Measurements from ENCODE around the gene OR3A3. TPM values are rescaled to one million over a fixed set of nuclear protein-coding genes. Genes with fewer than 3 reads are reported as not detected.
"Not testable (repeated sequence)": the region's sequence is repeated elsewhere in the genome, so short reads cannot be mapped to it uniquely, and the experiment has no call there.

Gene OR3A3
- total RNA-seq, 1 experiment from 2014 or later = not detected

GRCh38 chr17:3418222-3418621 is 7.1 kb downstream of the OR3A3 start:
- no peaks in the 10 kb centered on the region for H3K23me2 ChIP-seq (ENCODE audit: insufficient read length, low read depth, low read length, poor library complexity, severe bottlenecking)
- no peaks in the 10 kb centered on the region for H3K4me1 ChIP-seq (ENCODE audit: insufficient read depth, low read length)
- H3K27ac ChIP-seq (ENCODE audit: insufficient read length, low read depth, low read length) = no peak overlapping the region
- Mint-ChIP-seq H3K4me1 (no peaks in the 10 kb centered on the region), H3K36me3 (ENCODE audit: insufficient read depth in 1 of 3, low read depth in 3 of 3) (peaks cover 0 to 17% (median 5%) of the 10 kb centered on the region in 3 experiments; a peak in 5 of 7 replicates), H3K9me3 (peaks cover 37 to 77% of the 10 kb centered on the region in 2 experiments), H3K4me3 (no peak overlapping the region), H3K27ac (no peak overlapping the region), H3K27me3 (ENCODE audit: low read depth) (no peaks in the 10 kb centered on the region; the same call in none of the 2 replicates)
- no peak overlapping the region for H3K23ac ChIP-seq (ENCODE audit: insufficient read length, low read depth, low read length)
- no peak overlapping the region for H2BK120ac ChIP-seq (ENCODE audit: low read depth, low read length, poor library complexity, severe bottlenecking)
- H3K56ac ChIP-seq (ENCODE audit: insufficient read length, low read depth, low read length) = no peak overlapping the region
- no peak for DNase-seq
- no peak overlapping the region for H2BK12ac ChIP-seq (ENCODE audit: insufficient read length, low read depth, low read length)
- WGBS (ENCODE audit: extremely low coverage, insufficient read length, low lambda C conversion rate) = no CpG with 5 or more reads among the region's 2 CpGs
- H3K9me3 ChIP-seq (ENCODE audit: control insufficient read depth, low read depth, low read length) = peaks cover 4% of the 10 kb centered on the region
- no peak overlapping the region for H4K8ac ChIP-seq (replicated peaks; ENCODE audit: insufficient read length, low read depth, low read length)
- H3K79me1 ChIP-seq (ENCODE audit: insufficient read depth, low read depth, low read length, poor library complexity, severe bottlenecking) = no peaks in the 10 kb centered on the region
- no peak overlapping the region for H2BK20ac ChIP-seq (ENCODE audit: low read depth, low read length, poor library complexity, severe bottlenecking)
- H2BK5ac ChIP-seq (ENCODE audit: insufficient read length, low read length) = no peak overlapping the region
- no peak overlapping the region for H3K4me2 ChIP-seq (ENCODE audit: insufficient read depth, insufficient read length, low read length)
- no peak overlapping the region for H2AK5ac ChIP-seq (ENCODE audit: insufficient read length, low read length)
- H4K20me1 ChIP-seq (ENCODE audit: control insufficient read depth, insufficient read depth, insufficient read length) = no peaks in the 10 kb centered on the region
- H3K18ac ChIP-seq (ENCODE audit: insufficient read length, low read depth, low read length) = no peak overlapping the region
- no peak overlapping the region for H2AFZ ChIP-seq (ENCODE audit: low read length)
- no peak overlapping the region for H3K14ac ChIP-seq (ENCODE audit: insufficient read depth, low read length)
- H3K4ac ChIP-seq (ENCODE audit: low read depth, low read length) = no peak overlapping the region
- no peak overlapping the region for H4K91ac ChIP-seq (ENCODE audit: insufficient read length, low read depth, low read length)
- no peaks in the 10 kb centered on the region for H3K27me3 ChIP-seq (ENCODE audit: insufficient read depth, low read length)
- H2BK15ac ChIP-seq (ENCODE audit: low read depth, low read length) = no peak overlapping the region
- no peak overlapping the region for H3K9ac ChIP-seq (ENCODE audit: extremely low read depth, insufficient read length, low read length)
- H3K79me2 ChIP-seq (ENCODE audit: insufficient read depth, low read length) = no peaks in the 10 kb centered on the region
- H4K5ac ChIP-seq (ENCODE audit: insufficient read length, low read depth, low read length) = no peak overlapping the region
- H3T11ph ChIP-seq (ENCODE audit: low read length) = no peak overlapping the region
- no peak for TF ChIP-seq CTCF (conservative IDR thresholded peaks at IDR 0.05)

GRCh38 chr17:3433215-3433614 is 22.0 kb downstream of the OR3A3 start:
- H2BK12ac ChIP-seq (ENCODE audit: insufficient read length, low read depth, low read length); H3K23ac ChIP-seq (ENCODE audit: insufficient read length, low read depth, low read length); H2BK120ac ChIP-seq (ENCODE audit: low read depth, low read length, poor library complexity, severe bottlenecking); H3K36me3 Mint-ChIP-seq (ENCODE audit: insufficient read depth in 1 of 3, low read depth in 3 of 3); H4K5ac ChIP-seq (ENCODE audit: insufficient read length, low read depth, low read length); H3K23me2 ChIP-seq (ENCODE audit: insufficient read length, low read depth, low read length, poor library complexity, severe bottlenecking); H3K4me1 Mint-ChIP-seq; H2BK15ac ChIP-seq (ENCODE audit: low read depth, low read length); H2BK20ac ChIP-seq (ENCODE audit: low read depth, low read length, poor library complexity, severe bottlenecking); H3K56ac ChIP-seq (ENCODE audit: insufficient read length, low read depth, low read length); H3K27ac ChIP-seq (ENCODE audit: insufficient read length, low read depth, low read length); H2AK5ac ChIP-seq (ENCODE audit: insufficient read length, low read length); H3K27ac Mint-ChIP-seq; H3K27me3 ChIP-seq (ENCODE audit: insufficient read depth, low read length); H3K4me2 ChIP-seq (ENCODE audit: insufficient read depth, insufficient read length, low read length); H3T11ph ChIP-seq (ENCODE audit: low read length); H3K9ac ChIP-seq (ENCODE audit: extremely low read depth, insufficient read length, low read length); H3K14ac ChIP-seq (ENCODE audit: insufficient read depth, low read length); H3K4ac ChIP-seq (ENCODE audit: low read depth, low read length); H4K91ac ChIP-seq (ENCODE audit: insufficient read length, low read depth, low read length); H4K20me1 ChIP-seq (ENCODE audit: control insufficient read depth, insufficient read depth, insufficient read length); H3K4me1 ChIP-seq (ENCODE audit: insufficient read depth, low read length); H3K79me1 ChIP-seq (ENCODE audit: insufficient read depth, low read depth, low read length, poor library complexity, severe bottlenecking); H2AFZ ChIP-seq (ENCODE audit: low read length); H3K4me3 Mint-ChIP-seq; H3K9me3 ChIP-seq (ENCODE audit: control insufficient read depth, low read depth, low read length); H3K27me3 Mint-ChIP-seq (ENCODE audit: low read depth); H4K8ac ChIP-seq (replicated peaks; ENCODE audit: insufficient read length, low read depth, low read length); H3K79me2 ChIP-seq (ENCODE audit: insufficient read depth, low read length); H3K18ac ChIP-seq (ENCODE audit: insufficient read length, low read depth, low read length); H2BK5ac ChIP-seq (ENCODE audit: insufficient read length, low read length): not testable (repeated sequence)
- peaks cover 23 to 65% of the 10 kb centered on the region in 2 experiments for H3K9me3 Mint-ChIP-seq
- WGBS (ENCODE audit: extremely low coverage, insufficient read length, low lambda C conversion rate) = no CpG with 5 or more reads among the region's 7 CpGs
- peak; percentile 68 for DNase-seq
